ENCODE measurements around the gene CNKSR3. TPM values are rescaled to one million over a fixed set of nuclear protein-coding genes. Genes with fewer than 3 reads are reported as not detected.
A peak's percentile ranks its signal among the peaks of the same experiment; 100 is the strongest.

CNKSR3 gene
- total RNA-seq, 1 experiment from 2014 or later = 6.7 TPM

- DNase-seq (ENCODE audit: low read depth) = no peak
Observed at GRCh38 chr6:154504102-154504501, 6.4 kb downstream of the CNKSR3 start.

- no peak for DNase-seq (ENCODE audit: low read depth)
Observed at GRCh38 chr6:154503658-154504057, 6.8 kb downstream of the CNKSR3 start.

- DNase-seq (ENCODE audit: low read depth) = no peak
Observed at GRCh38 chr6:154502553-154502952, 7.9 kb downstream of the CNKSR3 start.

- DNase-seq (ENCODE audit: low read depth) = no peak
Observed at GRCh38 chr6:154501578-154501868, 9.0 kb downstream of the CNKSR3 start.

GRCh38 chr6:154500769-154501577 is 9.5 kb downstream of the CNKSR3 start:
- DNase-seq (ENCODE audit: low read depth) = no peak

GRCh38 chr6:154499855-154500589 is 10.5 kb downstream of the CNKSR3 start:
- DNase-seq (ENCODE audit: low read depth) = no peak

GRCh38 chr6:154498340-154498934 is 12.0 kb downstream of the CNKSR3 start:
- no peak for DNase-seq (ENCODE audit: low read depth)

- DNase-seq (ENCODE audit: low read depth) = no peak
Observed at GRCh38 chr6:154496793-154497517, 13.5 kb downstream of the CNKSR3 start.

GRCh38 chr6:154496186-154496585 is 14.3 kb downstream of the CNKSR3 start:
- no peak for DNase-seq (ENCODE audit: low read depth)

- DNase-seq (ENCODE audit: low read depth) = no peak
Observed at GRCh38 chr6:154494592-154495311, 15.7 kb downstream of the CNKSR3 start.

GRCh38 chr6:154491567-154492470 is 18.7 kb downstream of the CNKSR3 start:
- no peak for DNase-seq (ENCODE audit: low read depth)

GRCh38 chr6:154489822-154490221 is 20.7 kb downstream of the CNKSR3 start:
- DNase-seq (ENCODE audit: low read depth) = no peak

GRCh38 chr6:154488802-154489437 is 21.6 kb downstream of the CNKSR3 start:
- peak; percentile 31 for DNase-seq (ENCODE audit: low read depth)

GRCh38 chr6:154488248-154488593 is 22.3 kb downstream of the CNKSR3 start:
- no peak for DNase-seq (ENCODE audit: low read depth)

GRCh38 chr6:154487367-154488247 is 22.9 kb downstream of the CNKSR3 start:
- DNase-seq (ENCODE audit: low read depth) = no peak

- no peak for DNase-seq (ENCODE audit: low read depth)
Observed at GRCh38 chr6:154485815-154486214, 24.7 kb downstream of the CNKSR3 start.

GRCh38 chr6:154484942-154485341 is 25.5 kb downstream of the CNKSR3 start:
- DNase-seq (ENCODE audit: low read depth) = no peak

GRCh38 chr6:154482858-154483257 is 27.6 kb downstream of the CNKSR3 start:
- DNase-seq (ENCODE audit: low read depth) = no peak
